Activated CD8-positive, alpha-beta memory T cell treated with anti-CD3 and anti-CD28 coated beads, Interleukin-2, amount 50 U/mL, for 4 hours (primary cell): ENCODE measurements around the gene ERICH6B.
"Not testable (repeated sequence)": the region's sequence is repeated elsewhere in the genome, so short reads cannot be mapped to it uniquely, and the experiment has no call there.

Source experiments
- DNase-seq: peaks from one replicate; pipeline ENCODE4 v3.0.0-alpha.2; 2020

ERICH6B gene

GRCh38 chr13:45615501-45616101 lies at the start of gene ERICH6B:
Gene ERICH6B, minus strand, starts transcription at chr13:45615739. Its CDS starts 18,734 bp downstream, at chr13:45597005.
- no peak for DNase-seq

GRCh38 chr13:45662903-45663302 lies 47.4 kb upstream of the ERICH6B start:
- DNase-seq = not testable (repeated sequence)

- no peak for DNase-seq
Observed at GRCh38 chr13:45662162-45662561, 46.6 kb upstream of the ERICH6B start.

- not testable (repeated sequence) for DNase-seq
Observed at GRCh38 chr13:45660458-45660857, 44.9 kb upstream of the ERICH6B start.

- no peak for DNase-seq
Observed at GRCh38 chr13:45659536-45659935, 44.0 kb upstream of the ERICH6B start.

- no peak for DNase-seq
Observed at GRCh38 chr13:45658586-45659235, 43.2 kb upstream of the ERICH6B start.

- DNase-seq = no peak
Observed at GRCh38 chr13:45654633-45655349, 39.3 kb upstream of the ERICH6B start.

- not testable (repeated sequence) for DNase-seq
Observed at GRCh38 chr13:45645263-45645662, 29.7 kb upstream of the ERICH6B start.

GRCh38 chr13:45642159-45642558 lies 26.6 kb upstream of the ERICH6B start:
- not testable (repeated sequence) for DNase-seq

GRCh38 chr13:45635291-45635690 lies 19.8 kb upstream of the ERICH6B start:
- not testable (repeated sequence) for DNase-seq

GRCh38 chr13:45630791-45631190 lies 15.3 kb upstream of the ERICH6B start:
- DNase-seq = no peak

GRCh38 chr13:45629940-45630339 lies 14.4 kb upstream of the ERICH6B start:
- no peak for DNase-seq

- DNase-seq = no peak
Observed at GRCh38 chr13:45628094-45628493, 12.6 kb upstream of the ERICH6B start.

- no peak for DNase-seq
Observed at GRCh38 chr13:45627656-45628055, 12.1 kb upstream of the ERICH6B start.

GRCh38 chr13:45626731-45627374 lies 11.3 kb upstream of the ERICH6B start:
- no peak for DNase-seq

GRCh38 chr13:45623516-45624090 lies 8.1 kb upstream of the ERICH6B start:
- DNase-seq = no peak

GRCh38 chr13:45621950-45622349 lies 6.4 kb upstream of the ERICH6B start:
- DNase-seq = no peak

GRCh38 chr13:45607931-45608330 lies 7.6 kb downstream of the ERICH6B start:
- no peak for DNase-seq

GRCh38 chr13:45604892-45605291 lies 10.6 kb downstream of the ERICH6B start:
- DNase-seq = no peak

GRCh38 chr13:45603338-45603737 lies 12.2 kb downstream of the ERICH6B start:
- DNase-seq = no peak

GRCh38 chr13:45602183-45603170 lies 13.1 kb downstream of the ERICH6B start:
- no peak for DNase-seq

- no peak for DNase-seq
Observed at GRCh38 chr13:45601680-45602079, 13.9 kb downstream of the ERICH6B start.
